Panc1 (cell line): ENCODE measurements around the gene WDR1. TPM values are rescaled to one million over a fixed set of nuclear protein-coding genes. Genes with fewer than 3 reads are reported as not detected.

Source experiments
- ATAC-seq: fragments of 200-7000 bp; cut with Tn5 transposase; 2 replicates; pipeline ENCODE4 v1.9.1; 2020; ENCODE audit warnings: mild to moderate bottlenecking, moderate library complexity
- BruUV-seq: library from RNA; stranded (reverse); fragments of 400-500 nt; replicated peaks from 2 replicates; lab custom pipeline; 2021; lab: Mats Ljungman, UMichigan
- CTCF ChIA-PET: fragments of 300-600 bp; sonication (Branson Sonifier 250); formaldehyde crosslinking; loops from one replicate; lab custom pipeline; 2022; ENCODE audit warnings: antibody characterized with exemption; lab: Charles Lee
- POLR2A ChIA-PET: fragments of 300-600 bp; sonication (Branson Sonifier 250); formaldehyde crosslinking; loops from one replicate; lab custom pipeline; 2022; ENCODE audit warnings: antibody characterized with exemption; lab: Charles Lee
- DNase-seq: peaks from one replicate; pipeline ENCODE4 v3.0.0-alpha.2; 2010; ENCODE audit warnings: low read depth, low spot score
- H3K27ac ChIP-seq: 2 replicates; pipeline ENCODE4 v1.5.1; 2011; ENCODE audit warnings: mild to moderate bottlenecking, low read length, inconsistent platforms
- H3K27me3 ChIP-seq: fragments of 200-500 bp; sonication (Bioruptor generic); 2 replicates; pipeline ENCODE4 v1.6.0; 2014; ENCODE audit warnings: low read length, inconsistent platforms; ENCODE audit not compliant: control insufficient read depth, insufficient read depth
- H3K36me3 ChIP-seq: fragments of 200-500 bp; sonication (Bioruptor generic); 2 replicates; pipeline ENCODE4 v1.5.1; 2014; ENCODE audit warnings: inconsistent platforms, mild to moderate bottlenecking, low read length, moderate library complexity; ENCODE audit not compliant: control insufficient read depth, insufficient read depth
- H3K4me1 ChIP-seq: 2 replicates; pipeline ENCODE4 v1.5.1; 2011; ENCODE audit warnings: inconsistent platforms, mild to moderate bottlenecking, low read length, moderate library complexity; ENCODE audit not compliant: control insufficient read depth, insufficient read depth
- H3K4me3 ChIP-seq, 2 experiments: 2 replicates each; pipeline ENCODE4 v1.5.1; 2011 to 2012; ENCODE audit warnings: low read depth in 2 of 2, low read length in 2 of 2, mild to moderate bottlenecking in 2 of 2, inconsistent platforms in 1 of 2, moderate library complexity in 1 of 2
- H3K9me3 ChIP-seq: fragments of 200-500 bp; sonication (Bioruptor generic); 2 replicates; pipeline ENCODE4 v1.5.1; 2014; ENCODE audit warnings: low read depth, mild to moderate bottlenecking, inconsistent platforms, low read length, moderate library complexity; ENCODE audit not compliant: control insufficient read depth, insufficient read depth
- CTCF ChIP-seq: fragments of 450-650 bp; IDR thresholded peaks from 2 replicates; pipeline ENCODE4 v1.5.1; 2017; ENCODE audit warnings: mild to moderate bottlenecking
- POLR2AphosphoS5 ChIP-seq: IDR thresholded peaks from 2 replicates; pipeline ENCODE4 v1.6.1; 2012; ENCODE audit warnings: mild to moderate bottlenecking, low read depth, low read length, moderate library complexity
- REST ChIP-seq, 2 experiments: IDR thresholded peaks; 2 replicates each; pipeline ENCODE4 v1.6.1; 2011 to 2012; ENCODE audit warnings: low read depth in 2 of 2, control low read depth in 1 of 2, low read length in 1 of 2, mild to moderate bottlenecking in 1 of 2, moderate library complexity in 1 of 2; ENCODE audit not compliant: insufficient read depth in 1 of 2
- SIN3A ChIP-seq: IDR thresholded peaks from 2 replicates; pipeline ENCODE4 v1.6.1; 2012; ENCODE audit warnings: low read depth, mild to moderate bottlenecking, low read length, moderate library complexity, borderline replicate concordance; ENCODE audit not compliant: insufficient read depth
- TCF7L2 ChIP-seq: IDR thresholded peaks from 2 replicates; pipeline ENCODE4 v1.6.1; 2011; ENCODE audit warnings: mild to moderate bottlenecking, low read depth, low read length, inconsistent platforms
- in situ Hi-C: cut with HindIII; loops from 2 replicates; pipeline ENCODE4 v1.10.0; 2016; ENCODE audit warnings: low sequenced_read_pairs, low pct_unique_long_range_greater_than_20kb
- intact Hi-C: fragments of 100-400 bp; cut with micrococcal nuclease; formaldehyde crosslinking; loops from one replicate; pipeline ENCODE4 v1.10.0; 2022; ENCODE audit not compliant: unreplicated experiment
- total RNA-seq: library from RNA; stranded (reverse); gene quantifications from one replicate; pipeline ENCODE4 v1.2.1, GENCODE V29; 2021; ENCODE audit not compliant: unreplicated experiment

Gene WDR1
- total RNA-seq, 1 experiment from 2014 or later = 260 TPM

- CTCF ChIA-PET = no interaction called here
- no peak overlapping the region for H3K4me3 ChIP-seq
- in situ Hi-C loops = no loop called here
- TF ChIP-seq SIN3A (no peak), TCF7L2 (no peak), POLR2AphosphoS5 (no peak), REST (IDR thresholded peaks at IDR 0.05; ENCODE audit: insufficient read depth in 1 of 2, low read depth in 2 of 2, low read length in 1 of 2) (no peak), CTCF (no peak)
- peaks cover 4% of the 10 kb centered on the region for H3K36me3 ChIP-seq
- no peaks in the 10 kb centered on the region for H3K9me3 ChIP-seq
- no peak overlapping the region for H3K27ac ChIP-seq
- H3K4me1 ChIP-seq = peaks cover 37% of the 10 kb centered on the region
- POLR2A ChIA-PET = interaction anchor here (1.3 kb wide), 1 partner anchor 9 kb away, joined by 4 read pairs; the partner anchor contains the start of gene WDR1
- no TSS peak for BruUV-seq
- no peak for ATAC-seq
- no peaks in the 10 kb centered on the region for H3K27me3 ChIP-seq
- intact Hi-C loops = no loop called here
- no peak for DNase-seq
Observed at GRCh38 chr4:10108391-10108790, 8.2 kb downstream of the WDR1 start.

- TF ChIP-seq REST (IDR thresholded peaks at IDR 0.05; ENCODE audit: insufficient read depth in 1 of 2, low read depth in 2 of 2, low read length in 1 of 2) (no peak), TCF7L2 (no peak)
- in situ Hi-C loops = no loop called here
- intact Hi-C loops = no loop called here
- H3K4me3 ChIP-seq = no peak overlapping the region
- H3K36me3 ChIP-seq = peaks cover 4% of the 10 kb centered on the region
- no peaks in the 10 kb centered on the region for H3K27me3 ChIP-seq
- ChIA-PET POLR2A (interaction anchor here (0.6 to 1.3 kb wide), 3 partner anchors 10 to 214 kb away, joined by 3 to 4 read pairs (median 3); partner anchors contain the start of gene WDR1), CTCF (no interaction called here)
- H3K27ac ChIP-seq = no peak overlapping the region
- BruUV-seq = no TSS peak
- ATAC-seq (peak; percentile 60), DNase-seq (no peak)
- no peaks in the 10 kb centered on the region for H3K9me3 ChIP-seq
- H3K4me1 ChIP-seq = peaks cover 37% of the 10 kb centered on the region
Observed at GRCh38 chr4:10107111-10108091, 9.2 kb downstream of the WDR1 start.
